Measurements from ENCODE around the gene FRK. TPM values are rescaled to one million over a fixed set of nuclear protein-coding genes. Genes with fewer than 3 reads are reported as not detected.
A peak's percentile ranks its signal among the peaks of the same experiment; 100 is the strongest.
"Not testable (repeated sequence)": the region's sequence is repeated elsewhere in the genome, so short reads cannot be mapped to it uniquely, and the experiment has no call there.

FRK gene
- polyA plus RNA-seq, 3 donors = 4.9 to 5.3 (median 5.1) TPM

DNA sequence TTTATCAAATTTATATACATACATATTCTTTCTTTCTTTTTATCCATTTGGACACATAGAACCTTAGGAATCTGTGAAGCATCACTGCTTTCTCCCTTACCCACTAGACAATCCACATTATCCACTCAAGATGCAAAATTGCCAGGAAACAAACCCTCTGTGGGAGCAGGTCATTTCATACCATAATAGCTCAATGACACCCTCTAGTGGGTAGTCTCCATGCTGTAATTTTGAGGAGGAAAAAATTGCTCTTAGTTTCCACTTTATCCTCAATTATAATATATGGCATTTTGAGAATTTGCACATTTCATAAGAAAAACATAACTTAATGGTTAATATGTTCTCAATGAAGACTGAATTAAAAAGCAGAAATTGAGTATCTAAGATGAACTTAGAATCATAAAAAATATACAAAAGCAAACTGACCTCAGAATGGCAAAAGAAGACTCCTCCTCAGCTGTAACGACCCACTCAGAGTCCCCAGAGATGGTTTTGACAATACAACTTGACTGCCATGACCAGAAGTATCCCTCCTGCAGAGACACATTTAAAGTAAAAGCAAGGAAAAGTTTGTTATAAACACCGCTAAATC lies 164.1 kb downstream of the FRK start:
- DNase-seq (ENCODE audit: low read depth in 3 of 3, low spot score in 2 of 3) = peak in 2 of 3 donors; percentile 13 to 23

DNA sequence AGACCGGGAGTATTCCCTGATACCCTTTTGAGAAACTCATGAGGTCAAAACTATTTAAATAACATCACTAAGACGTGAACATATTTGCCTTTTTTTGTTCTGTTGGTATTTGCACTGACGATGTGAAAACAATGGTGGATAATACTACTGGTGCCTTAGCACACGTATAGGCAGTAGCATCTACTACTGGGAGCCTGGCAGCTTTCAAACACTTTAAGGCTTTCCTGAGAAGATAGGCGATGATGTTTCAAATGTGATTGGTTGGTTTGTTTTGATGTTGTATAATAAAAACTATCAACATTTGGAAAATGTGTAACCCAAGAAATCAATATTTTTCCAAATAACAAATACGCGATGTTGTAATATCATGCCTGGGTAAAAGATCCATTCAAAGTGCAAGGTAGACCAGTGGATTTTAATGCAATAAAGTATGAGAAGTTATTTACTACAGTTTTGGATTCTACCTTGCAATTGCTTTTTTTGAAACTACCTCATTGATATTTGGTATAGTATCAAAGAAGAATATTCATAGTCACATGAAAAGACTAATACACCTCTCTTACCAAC lies 166.2 kb downstream of the FRK start:
- DNase-seq (ENCODE audit: low read depth in 3 of 3, low spot score in 2 of 3) = no peak

DNA sequence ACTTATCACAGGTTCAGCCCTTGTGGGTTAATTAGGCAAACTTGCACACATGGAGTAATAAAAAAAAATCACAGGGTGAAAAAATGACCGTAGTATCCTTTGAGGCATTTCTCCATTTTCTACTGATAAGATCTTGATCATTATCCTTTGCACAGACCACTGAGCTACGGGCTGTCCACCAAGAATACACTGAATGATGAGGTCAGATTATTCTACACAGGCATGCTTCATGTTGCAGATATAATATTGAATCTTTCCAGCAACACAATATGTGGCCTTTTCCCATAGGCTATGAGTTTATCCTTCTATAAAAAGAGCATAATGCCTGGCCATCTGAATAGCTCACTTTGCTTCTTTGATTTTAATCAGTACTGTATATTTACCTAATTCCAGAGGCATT lies 168.9 kb downstream of the FRK start:
- no peak for DNase-seq (ENCODE audit: low read depth in 3 of 3, low spot score in 2 of 3)

DNA sequence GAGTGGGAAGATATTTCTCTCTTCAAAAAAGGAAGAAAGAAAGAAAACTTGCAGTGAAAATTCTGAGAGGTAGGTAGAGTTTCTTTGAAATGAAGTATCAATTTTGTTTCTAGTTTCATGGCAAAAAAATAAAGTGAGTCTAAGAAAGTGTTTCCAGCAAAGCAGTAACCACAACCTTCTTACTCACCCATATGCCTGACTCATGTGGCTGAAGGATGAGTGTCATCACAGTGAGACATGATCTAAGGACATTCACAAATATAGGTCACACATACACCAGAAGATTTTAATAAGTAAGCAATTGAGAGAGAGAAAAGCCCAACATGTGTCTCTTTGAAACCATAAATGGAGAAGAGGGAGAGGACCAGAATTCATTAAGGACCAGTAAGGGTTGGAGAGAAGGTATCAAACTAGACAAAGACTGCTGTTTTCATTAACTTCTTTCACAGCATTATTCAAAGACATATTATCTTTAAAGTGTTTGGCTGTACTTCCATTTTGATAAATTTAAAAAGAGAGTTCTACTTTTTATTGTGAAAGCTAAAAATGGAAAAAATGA lies 169.5 kb downstream of the FRK start:
- no peak for DNase-seq (ENCODE audit: low read depth in 3 of 3, low spot score in 2 of 3)

DNA sequence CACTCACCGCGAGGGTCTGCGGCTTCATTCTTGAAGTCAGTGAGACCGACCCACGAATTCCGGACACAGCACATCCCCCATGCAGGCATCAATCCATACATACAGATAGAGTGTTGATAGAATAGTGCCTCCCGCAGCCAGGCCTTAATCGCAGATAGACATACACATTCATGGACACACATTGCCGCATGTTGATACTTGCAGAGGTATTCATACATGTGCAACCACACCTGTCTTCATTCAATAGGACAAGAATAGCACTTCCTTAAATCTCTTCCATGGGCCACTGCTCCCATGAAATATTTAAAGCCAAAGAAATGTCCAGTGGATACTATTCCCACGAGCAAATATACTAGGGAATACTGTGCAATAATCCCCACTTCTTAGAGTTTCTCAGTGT lies 170.5 kb downstream of the FRK start:
- no peak for DNase-seq (ENCODE audit: low read depth in 3 of 3, low spot score in 2 of 3)

DNA sequence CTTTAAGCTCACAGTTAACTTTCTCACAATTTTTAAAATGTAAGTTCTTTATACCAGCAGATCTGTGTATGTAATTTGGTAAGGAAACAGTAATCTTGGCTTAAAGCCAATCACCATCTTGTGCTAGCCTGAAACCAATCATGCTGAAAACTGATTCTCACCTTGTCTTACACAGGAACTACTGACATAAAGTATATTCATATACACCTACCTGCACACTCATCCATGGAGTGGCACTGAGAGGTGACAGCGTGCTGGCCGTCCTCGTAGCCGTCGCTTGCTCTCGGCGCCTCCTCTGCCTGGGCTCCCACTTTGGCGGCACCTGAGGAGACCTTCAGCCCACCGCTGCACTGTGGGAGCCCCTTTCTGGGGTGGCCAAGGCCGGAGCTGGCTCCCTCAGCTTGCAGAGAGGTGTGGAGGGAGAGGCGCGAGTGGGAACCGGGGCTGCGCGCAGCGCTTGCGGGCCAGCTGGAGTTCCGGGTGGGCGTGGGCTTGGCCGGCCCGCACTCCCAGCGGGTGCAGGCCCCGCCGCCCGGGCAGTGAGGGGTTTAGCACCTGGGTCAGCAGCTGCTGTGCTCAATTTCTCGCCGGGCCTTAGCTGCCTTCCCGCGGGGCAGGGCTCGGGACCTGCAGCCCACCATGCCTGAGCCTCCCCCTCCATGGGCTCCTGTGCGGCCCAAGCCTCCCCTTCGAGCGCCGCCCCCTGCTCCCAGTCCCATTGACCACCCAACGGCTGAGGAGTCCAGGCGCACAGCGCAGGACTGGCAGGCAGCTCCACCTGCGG lies 171.8 kb downstream of the FRK start:
- not testable (repeated sequence) for DNase-seq (ENCODE audit: low read depth in 3 of 3, low spot score in 2 of 3)

DNA sequence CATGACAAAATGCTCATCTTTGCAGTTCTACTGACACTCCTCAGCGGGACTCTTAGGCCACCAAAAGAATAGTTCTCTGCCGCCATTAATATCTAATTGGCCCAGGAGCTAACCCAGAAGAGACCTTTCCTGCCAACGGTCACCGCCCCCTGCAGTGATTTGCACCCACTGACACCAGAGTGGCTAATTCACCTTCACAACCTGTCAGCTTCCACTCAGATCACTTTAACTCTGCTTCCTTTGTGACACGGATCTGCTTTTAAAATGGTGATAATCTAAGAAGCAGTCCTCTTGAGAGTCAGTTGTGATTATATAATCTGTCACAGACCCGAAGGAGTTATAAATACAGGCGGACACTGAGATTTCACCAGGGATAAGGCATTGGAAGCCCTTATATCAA lies 172.8 kb downstream of the FRK start:
- DNase-seq (ENCODE audit: low read depth in 3 of 3, low spot score in 2 of 3) = no peak

DNA sequence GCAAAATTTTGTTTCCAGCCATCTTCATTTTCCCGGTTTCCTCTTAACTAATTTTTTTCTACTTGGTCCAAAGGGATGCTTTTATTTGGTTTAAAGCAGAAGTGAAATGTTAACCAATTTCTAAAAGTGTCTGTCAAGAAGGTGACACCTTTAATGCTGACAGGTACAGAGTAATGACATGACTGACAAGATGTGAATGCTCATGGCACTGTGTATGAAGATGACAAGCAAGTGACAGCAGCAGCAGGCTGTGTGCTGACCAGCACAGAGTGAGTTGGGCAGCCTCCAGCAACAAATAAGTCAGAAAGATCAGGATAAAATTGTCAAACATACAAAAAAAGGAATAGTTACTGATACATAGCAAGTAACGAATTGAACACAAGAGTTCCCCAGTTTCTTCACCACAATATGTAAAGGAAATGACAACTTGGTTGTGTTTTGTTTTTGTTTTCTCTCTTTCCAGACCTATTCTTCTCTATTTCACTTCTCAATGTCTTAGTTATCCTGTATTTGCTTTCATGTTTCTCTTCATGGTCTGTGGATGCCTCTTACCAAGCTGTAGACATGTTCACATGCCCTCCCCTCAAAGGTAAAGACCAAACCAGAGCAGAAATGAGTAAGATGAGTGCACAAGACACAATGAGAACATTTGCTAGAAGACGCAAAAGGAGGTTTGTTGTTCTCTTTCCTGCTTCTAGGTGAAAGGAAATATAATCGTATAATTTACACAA lies 174.9 kb downstream of the FRK start:
- DNase-seq (ENCODE audit: low read depth in 3 of 3, low spot score in 2 of 3) = no peak

DNA sequence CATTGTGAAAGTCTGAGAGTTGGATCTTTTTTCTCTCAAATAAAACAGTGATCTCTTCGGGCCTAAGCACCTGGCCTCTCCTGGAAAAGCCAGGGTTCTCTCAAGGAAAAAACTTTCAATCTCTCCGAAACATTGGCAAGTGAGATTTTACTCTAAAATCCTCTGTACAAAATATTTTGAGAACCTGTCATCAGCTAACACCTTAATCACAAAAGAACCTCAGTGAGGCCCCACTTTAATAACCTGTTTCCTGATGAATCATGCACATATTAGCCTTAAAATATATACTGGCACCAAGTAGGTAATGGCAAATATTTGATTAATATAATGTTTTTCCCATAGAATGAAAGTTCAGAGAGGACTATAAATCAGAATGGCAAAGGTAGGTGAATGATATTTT lies 177.9 kb downstream of the FRK start:
- no peak for DNase-seq (ENCODE audit: low read depth in 3 of 3, low spot score in 2 of 3)

DNA sequence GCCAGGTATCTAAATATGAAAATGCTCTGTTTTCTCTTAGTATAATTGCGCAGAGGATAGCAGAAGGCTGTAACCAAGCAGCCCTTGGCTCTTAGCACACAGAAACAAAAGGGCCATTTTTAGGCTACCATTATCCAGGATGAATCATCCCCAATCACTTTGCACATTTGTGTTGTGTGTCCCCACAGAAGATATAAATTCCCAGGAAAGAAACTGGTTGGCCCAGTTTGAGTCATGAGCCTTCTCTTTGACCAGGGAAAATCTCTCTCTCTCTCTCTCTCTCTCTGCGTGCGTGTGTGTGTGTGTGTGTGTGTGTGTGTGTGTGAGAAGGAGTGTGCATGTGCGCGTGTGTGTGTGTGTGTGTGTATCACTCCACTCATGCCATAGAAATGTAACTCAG lies 178.5 kb downstream of the FRK start:
- no peak for DNase-seq (ENCODE audit: low read depth in 3 of 3, low spot score in 2 of 3)

Other genes with a start within 250 kb of the FRK start
- gene NT5DC1, start 40.0 kb upstream of the FRK start, polyA plus RNA-seq (ENCODE audit: insufficient read length in 3 of 3) = 10 to 100 TPM; 43.4 to 45.6 (median 44.6) TPM
- gene COL10A1, start 65.2 kb upstream of the FRK start, polyA plus RNA-seq (ENCODE audit: insufficient read length in 3 of 3) = under 1 TPM; 0.33 to 0.54 (median 0.50) TPM
- 10 to 100 TPM; 57.5 to 63.5 (median 59.8) TPM for gene TSPYL4, start 193.2 kb upstream of the FRK start, polyA plus RNA-seq (ENCODE audit: insufficient read length in 3 of 3)
- 100 to 1,000 TPM; 105 to 110 (median 109) TPM for gene TSPYL1, start 219.0 kb upstream of the FRK start, polyA plus RNA-seq (ENCODE audit: insufficient read length in 3 of 3)

All from right renal cortex interstitium (tissue), 3 donors.